GM21360 (cell line): ENCODE results near the gene CCDC169.
"Not testable (repeated sequence)": the region's sequence is repeated elsewhere in the genome, so short reads cannot be mapped to it uniquely, and the experiment has no call there.

Experiments used
- ATAC-seq: cut with Tn5 transposase; IDR thresholded peaks from one replicate; pipeline ENCODE4 v1.9.1; 2021; ENCODE audit warnings: mild to moderate bottlenecking, moderate library complexity; ENCODE audit not compliant: unreplicated experiment

The CCDC169 gene

GRCh38 chr13:36319793-36320192 lies 22.2 kb upstream of the CCDC169 start:
- ATAC-seq = not testable (repeated sequence)

GRCh38 chr13:36313047-36313969 lies 15.7 kb upstream of the CCDC169 start:
- ATAC-seq = no peak

- ATAC-seq = no peak
Observed at GRCh38 chr13:36310417-36311108, 12.9 kb upstream of the CCDC169 start.

GRCh38 chr13:36302289-36302688 lies 4.7 kb upstream of the CCDC169 start:
- no peak for ATAC-seq

- ATAC-seq = not testable (repeated sequence)
Observed at GRCh38 chr13:36299469-36299868, 1.9 kb upstream of the CCDC169 start.

GRCh38 chr13:36298535-36299068 lies 988 bp upstream of the CCDC169 start:
- ATAC-seq = no peak

- ATAC-seq = no peak
Observed at GRCh38 chr13:36294096-36294495, 3.5 kb downstream of the CCDC169 start.

GRCh38 chr13:36293497-36293896 lies 4.1 kb downstream of the CCDC169 start:
- ATAC-seq = no peak

GRCh38 chr13:36288794-36289391 lies 8.7 kb downstream of the CCDC169 start:
- no peak for ATAC-seq

GRCh38 chr13:36286006-36286405 lies 11.6 kb downstream of the CCDC169 start:
- no peak for ATAC-seq

GRCh38 chr13:36282821-36283432 lies 14.7 kb downstream of the CCDC169 start:
- no peak for ATAC-seq

- no peak for ATAC-seq
Observed at GRCh38 chr13:36275190-36276002, 22.2 kb downstream of the CCDC169 start.

GRCh38 chr13:36273431-36273830 lies 24.2 kb downstream of the CCDC169 start:
- no peak for ATAC-seq

GRCh38 chr13:36261976-36262375 lies 35.6 kb downstream of the CCDC169 start:
- ATAC-seq = no peak

GRCh38 chr13:36261011-36261410 lies 36.6 kb downstream of the CCDC169 start:
- no peak for ATAC-seq

- no peak for ATAC-seq
Observed at GRCh38 chr13:36259361-36260137, 38.1 kb downstream of the CCDC169 start.

- no peak for ATAC-seq
Observed at GRCh38 chr13:36258831-36259230, 38.8 kb downstream of the CCDC169 start.

GRCh38 chr13:36251526-36251925 lies 46.1 kb downstream of the CCDC169 start:
- no peak for ATAC-seq

- ATAC-seq = no peak
Observed at GRCh38 chr13:36251017-36251416, 46.6 kb downstream of the CCDC169 start.
